ENCODE results near the gene DNAH3. TPM values are rescaled to one million over a fixed set of nuclear protein-coding genes. Genes with fewer than 3 reads are reported as not detected.

Gene DNAH3
- total RNA-seq, 1 donor = not detected

- DNase-seq (ENCODE audit: insufficient read length, low spot score, missing footprints) = peak; percentile 78
- Histone ChIP-seq H3K9me3 (ENCODE audit: low read depth, low read length) (no peaks in the 10 kb centered on the region), H3K36me3 (ENCODE audit: insufficient read depth, low read length) (peaks cover 31% of the 10 kb centered on the region), H3K27me3 (ENCODE audit: insufficient read depth, low read length) (no peaks in the 10 kb centered on the region), H3K4me2 (ENCODE audit: insufficient read depth, low read length) (peak overlapping the region; percentile 89), H3K4me1 (ENCODE audit: insufficient read depth, low read length) (peaks cover 42% of the 10 kb centered on the region), H2AFZ (ENCODE audit: low read length) (no peak overlapping the region), H3K4me3 (ENCODE audit: insufficient read depth, low read length) (peak overlapping the region; percentile 90), H3K79me2 (ENCODE audit: insufficient read depth, low read length) (peaks cover 83% of the 10 kb centered on the region), H3K27ac (ENCODE audit: low read depth, low read length) (peak overlapping the region; percentile 93), H4K20me1 (ENCODE audit: insufficient read depth, low read length) (peaks cover 41% of the 10 kb centered on the region)
- TF ChIP-seq CTCF (IDR thresholded peaks at IDR 0.05; ENCODE audit: extremely low read depth, low read depth, low read length) = no peak
Measured at GRCh38 chr16:20899071-20899470, 251.6 kb downstream of the DNAH3 start.

- Histone ChIP-seq H3K36me3 (ENCODE audit: insufficient read depth, low read length) (peaks cover 41% of the 10 kb centered on the region), H4K20me1 (ENCODE audit: insufficient read depth, low read length) (peaks cover 51% of the 10 kb centered on the region)
Measured at GRCh38 chr16:20897922-20898321, 252.7 kb downstream of the DNAH3 start.

GRCh38 chr16:20897253-20897897, 253.3 kb downstream of the DNAH3 start:
- Histone ChIP-seq H3K4me3 (ENCODE audit: insufficient read depth, low read length) (peak overlapping the region; percentile 90), H3K36me3 (ENCODE audit: insufficient read depth, low read length) (peaks cover 44% of the 10 kb centered on the region), H3K4me2 (ENCODE audit: insufficient read depth, low read length) (peak overlapping the region; percentile 89), H3K27ac (ENCODE audit: low read depth, low read length) (peak overlapping the region; percentile 93), H3K79me2 (ENCODE audit: insufficient read depth, low read length) (peaks cover 92% of the 10 kb centered on the region), H2AFZ (ENCODE audit: low read length) (no peak overlapping the region), H3K9me3 (ENCODE audit: low read depth, low read length) (no peaks in the 10 kb centered on the region), H3K4me1 (ENCODE audit: insufficient read depth, low read length) (peaks cover 33% of the 10 kb centered on the region), H3K27me3 (ENCODE audit: insufficient read depth, low read length) (no peaks in the 10 kb centered on the region), H4K20me1 (ENCODE audit: insufficient read depth, low read length) (peaks cover 56% of the 10 kb centered on the region)
- no peak for TF ChIP-seq CTCF (IDR thresholded peaks at IDR 0.05; ENCODE audit: extremely low read depth, low read depth, low read length)
- DNase-seq (ENCODE audit: insufficient read length, low spot score, missing footprints) = peak; percentile 35

More at GRCh38 chr16:20897922-20898321, 252.7 kb downstream of the DNAH3 start:
- no peak for TF ChIP-seq CTCF (IDR thresholded peaks at IDR 0.05; ENCODE audit: extremely low read depth, low read depth, low read length)
- peak overlapping the region; percentile 93 for H3K27ac ChIP-seq (ENCODE audit: low read depth, low read length)
- no peak overlapping the region for H2AFZ ChIP-seq (ENCODE audit: low read length)
- H3K4me2 ChIP-seq (ENCODE audit: insufficient read depth, low read length) = peak overlapping the region; percentile 89
- H3K9me3 ChIP-seq (ENCODE audit: low read depth, low read length) = no peaks in the 10 kb centered on the region
- peak overlapping the region; percentile 90 for H3K4me3 ChIP-seq (ENCODE audit: insufficient read depth, low read length)
- peaks cover 33% of the 10 kb centered on the region for H3K4me1 ChIP-seq (ENCODE audit: insufficient read depth, low read length)
- H3K27me3 ChIP-seq (ENCODE audit: insufficient read depth, low read length) = no peaks in the 10 kb centered on the region
- DNase-seq (ENCODE audit: insufficient read length, low spot score, missing footprints) = peak; percentile 34
- peaks cover 91% of the 10 kb centered on the region for H3K79me2 ChIP-seq (ENCODE audit: insufficient read depth, low read length)

- Histone ChIP-seq H4K20me1 (ENCODE audit: insufficient read depth, low read length) (peaks cover 85% of the 10 kb centered on the region), H3K4me1 (ENCODE audit: insufficient read depth, low read length) (peaks cover 23% of the 10 kb centered on the region), H3K79me2 (ENCODE audit: insufficient read depth, low read length) (peaks cover 100% of the 10 kb centered on the region), H3K36me3 (ENCODE audit: insufficient read depth, low read length) (peaks cover 70% of the 10 kb centered on the region), H3K9me3 (ENCODE audit: low read depth, low read length) (no peaks in the 10 kb centered on the region), H3K27ac (ENCODE audit: low read depth, low read length) (no peak overlapping the region), H3K27me3 (ENCODE audit: insufficient read depth, low read length) (no peaks in the 10 kb centered on the region), H3K4me2 (ENCODE audit: insufficient read depth, low read length) (no peak overlapping the region), H2AFZ (ENCODE audit: low read length) (no peak overlapping the region), H3K4me3 (ENCODE audit: insufficient read depth, low read length) (no peak overlapping the region)
- DNase-seq (ENCODE audit: insufficient read length, low spot score, missing footprints) = no peak
- no peak for TF ChIP-seq CTCF (IDR thresholded peaks at IDR 0.05; ENCODE audit: extremely low read depth, low read depth, low read length)
Measured at GRCh38 chr16:20894388-20894787, 256.3 kb downstream of the DNAH3 start.

Measured in osteoblast (primary cell).